ENCODE results near the gene PRKCA.

- no peak for TF ChIP-seq POLR2AphosphoS5 (IDR thresholded peaks at IDR 0.05; ENCODE audit: low read depth, low read length)
- TF ChIP-seq POLR2A (IDR thresholded peaks at IDR 0.05; ENCODE audit: low read depth, low read length) = no peak
Measured at GRCh38 chr17:66427134-66427533, 124.7 kb downstream of the PRKCA start.
